HG03066 (cell line): ENCODE data around the gene B4GALNT1.
A peak's percentile ranks its signal among the peaks of the same experiment; 100 is the strongest.
"Not testable (repeated sequence)": the region's sequence is repeated elsewhere in the genome, so short reads cannot be mapped to it uniquely, and the experiment has no call there.

Source experiments
- ATAC-seq: cut with Tn5 transposase; IDR thresholded peaks from one replicate; pipeline ENCODE4 v1.9.1; 2021; ENCODE audit warnings: low read depth; ENCODE audit not compliant: unreplicated experiment

The B4GALNT1 gene

DNA sequence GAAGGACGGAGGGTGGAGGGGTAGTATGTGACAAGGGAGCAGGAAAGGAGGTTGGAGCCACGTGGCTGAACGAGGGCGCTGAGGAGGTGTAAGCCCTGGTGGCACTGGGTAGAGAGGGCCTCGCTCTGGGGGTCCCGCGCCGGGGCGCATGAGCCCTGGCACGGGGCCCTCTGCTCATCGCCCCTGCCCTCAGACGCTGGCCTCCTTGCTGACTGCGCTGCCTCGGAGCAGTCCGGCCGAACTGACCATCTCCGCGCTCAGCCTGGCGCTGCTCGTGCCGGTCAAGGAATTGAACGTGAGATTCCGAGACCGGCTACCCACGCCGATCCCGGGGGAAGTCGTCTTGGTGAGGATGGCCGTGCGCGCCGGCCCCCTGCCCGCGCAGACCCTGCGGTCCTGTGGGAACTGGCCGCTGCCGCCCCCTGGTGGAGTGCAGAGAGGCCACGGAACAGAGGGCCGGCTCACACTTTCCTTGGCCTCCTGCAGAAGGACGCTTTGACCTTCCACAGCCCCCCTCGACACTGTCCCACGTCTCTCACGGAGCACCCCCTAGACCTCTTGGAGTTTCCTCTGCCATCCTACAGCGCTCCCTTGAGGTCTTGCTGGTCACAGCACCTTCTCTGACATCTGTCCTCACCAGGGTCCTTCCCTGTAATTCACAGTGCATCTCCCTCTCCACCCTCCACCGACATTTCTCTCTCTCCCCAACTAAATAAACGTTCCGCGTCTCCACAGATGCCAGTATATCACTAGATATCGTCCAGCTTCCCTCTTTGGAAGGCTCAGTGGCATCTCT lies 11.3 kb downstream of the B4GALNT1 start:
- ATAC-seq: no peak

DNA sequence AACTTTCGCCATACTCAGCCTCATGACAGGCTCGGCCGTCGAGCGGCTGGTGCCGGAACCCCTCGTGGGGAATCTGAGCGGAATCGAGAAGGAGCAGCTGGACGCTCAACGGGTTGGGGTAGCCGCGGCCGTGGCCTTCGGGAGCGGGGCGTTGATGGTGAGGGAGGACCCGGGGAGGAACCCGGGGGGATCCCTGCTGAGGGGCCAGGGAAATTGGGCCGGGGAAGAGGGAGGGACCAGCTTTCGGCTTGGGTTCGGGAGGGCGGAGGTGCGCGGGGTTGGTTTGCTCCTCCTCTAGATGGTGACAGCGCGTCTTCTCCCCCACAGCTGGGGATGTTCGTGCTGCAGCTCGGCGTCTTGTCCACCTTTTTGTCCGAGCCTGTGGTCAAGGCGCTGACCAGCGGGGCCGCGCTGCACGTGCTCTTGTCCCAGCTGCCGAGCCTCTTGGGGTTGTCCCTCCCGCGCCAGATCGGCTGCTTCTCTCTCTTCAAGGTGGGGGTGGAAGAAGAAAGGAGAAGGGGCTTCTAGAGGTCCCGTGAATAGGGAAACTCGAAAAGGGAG lies 12.0 kb downstream of the B4GALNT1 start:
- ATAC-seq: no peak

DNA sequence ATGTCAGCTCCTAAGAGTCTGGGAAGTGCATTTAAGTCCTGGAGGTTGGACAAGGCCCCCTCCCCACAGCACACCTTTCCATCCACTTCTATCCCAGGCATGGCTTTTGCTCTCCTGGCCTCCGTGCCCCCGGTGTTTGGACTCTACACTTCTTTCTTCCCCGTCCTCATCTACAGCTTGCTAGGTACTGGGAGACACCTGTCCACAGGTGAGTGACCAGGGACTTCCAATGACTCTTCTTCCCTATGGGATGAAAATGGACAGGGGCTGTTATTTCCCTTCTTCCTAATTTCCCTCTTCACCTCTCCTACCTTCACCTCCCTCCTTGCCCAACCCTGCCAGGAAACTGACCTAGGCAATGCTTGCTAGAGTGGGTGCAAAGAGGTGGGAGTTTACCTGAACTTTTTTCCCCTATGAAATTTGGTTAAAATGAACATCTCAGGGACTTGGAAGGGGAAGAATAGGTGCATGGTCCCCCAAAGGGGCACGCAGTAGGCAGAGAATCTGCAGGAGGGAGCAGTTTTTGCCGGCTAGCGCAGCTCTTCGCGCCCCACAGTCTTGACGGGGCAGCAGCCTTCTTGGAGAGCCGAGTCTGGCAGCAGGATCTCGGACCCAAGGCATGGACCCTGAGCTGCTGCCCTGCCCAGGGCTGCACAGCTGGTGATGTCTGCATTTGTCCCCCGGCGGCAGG lies 12.6 kb downstream of the B4GALNT1 start:
- no peak for ATAC-seq

DNA sequence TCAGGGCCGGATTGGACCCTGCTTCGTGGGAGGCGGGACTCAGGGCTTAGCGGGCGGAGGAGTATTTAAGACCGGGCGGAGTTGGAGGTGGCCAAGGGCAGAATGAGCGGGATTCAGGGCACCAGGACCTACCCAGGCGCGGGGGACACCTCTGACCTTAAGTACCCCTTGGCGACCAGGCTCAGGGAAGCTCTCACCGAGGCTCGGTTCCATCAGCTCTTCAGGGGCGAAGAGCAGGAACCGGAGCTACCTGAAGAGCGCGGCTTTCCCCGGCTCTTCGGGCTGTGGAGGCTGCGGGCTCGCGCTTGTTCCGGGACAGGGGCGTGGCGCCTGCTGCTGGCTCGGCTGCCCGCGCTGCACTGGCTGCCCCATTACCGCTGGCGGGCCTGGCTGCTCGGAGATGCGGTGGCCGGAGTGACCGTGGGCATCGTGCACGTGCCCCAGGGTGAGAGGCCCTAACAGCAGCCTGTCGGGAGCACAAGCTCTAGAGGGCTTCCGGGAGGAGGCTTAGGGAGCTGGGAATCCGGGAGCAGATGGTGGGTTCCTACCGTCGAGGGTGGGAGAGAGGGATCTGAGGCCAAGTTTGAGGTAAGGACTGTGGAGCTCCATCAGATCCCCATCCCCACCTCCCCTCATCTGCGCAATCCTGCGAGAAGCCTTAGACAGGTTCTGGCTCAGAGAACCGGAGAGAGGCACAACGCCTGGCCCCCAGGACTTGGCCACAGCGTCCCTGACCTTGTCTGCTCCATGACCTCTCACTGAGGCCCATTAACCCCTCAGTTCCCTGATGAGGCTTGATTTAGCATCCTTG lies 13.4 kb downstream of the B4GALNT1 start:
- no peak for ATAC-seq

DNA sequence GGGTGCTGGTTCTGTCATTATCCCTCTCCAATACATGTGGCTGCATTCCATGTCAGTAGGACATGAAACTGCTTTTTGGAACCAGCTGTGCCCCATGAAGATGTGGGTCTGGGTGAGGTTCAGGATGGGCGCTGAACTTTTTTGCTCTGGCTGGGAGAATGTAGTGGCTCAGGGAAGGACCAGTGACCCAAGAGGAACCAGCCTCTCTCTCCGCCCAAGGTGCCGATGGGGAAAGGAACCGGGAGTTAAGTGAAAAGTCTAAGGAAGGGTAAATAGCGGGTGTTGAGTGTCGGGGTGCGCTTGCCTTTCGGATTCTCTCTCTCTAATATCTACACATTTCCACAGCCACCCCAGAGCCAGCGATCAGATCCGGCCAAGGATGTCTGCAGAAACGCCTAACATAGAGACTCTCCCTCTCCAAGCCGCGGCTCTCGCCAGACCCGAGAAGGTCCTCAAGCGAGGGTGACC lies 14.0 kb downstream of the B4GALNT1 start:
- ATAC-seq: no peak

DNA sequence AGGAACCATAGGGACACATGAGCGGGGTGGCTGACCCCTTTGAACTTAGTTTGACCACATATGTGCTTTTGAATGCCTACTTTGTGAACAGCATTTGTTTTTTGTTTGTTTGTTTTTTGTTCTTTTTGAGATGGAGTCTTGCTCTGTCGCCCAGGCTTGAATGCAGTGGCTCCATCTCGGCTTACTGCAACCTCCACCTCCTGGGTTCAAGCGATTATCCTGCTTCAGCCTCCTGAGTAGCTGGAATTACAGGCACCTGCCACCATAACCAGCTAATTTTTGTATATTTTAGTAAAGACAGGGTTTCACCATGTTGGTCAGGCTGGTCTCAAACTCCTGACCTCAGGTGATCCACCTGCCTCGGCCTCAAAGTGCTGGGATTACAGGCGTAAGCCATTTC lies 14.6 kb downstream of the B4GALNT1 start:
- not testable (repeated sequence) for ATAC-seq

DNA sequence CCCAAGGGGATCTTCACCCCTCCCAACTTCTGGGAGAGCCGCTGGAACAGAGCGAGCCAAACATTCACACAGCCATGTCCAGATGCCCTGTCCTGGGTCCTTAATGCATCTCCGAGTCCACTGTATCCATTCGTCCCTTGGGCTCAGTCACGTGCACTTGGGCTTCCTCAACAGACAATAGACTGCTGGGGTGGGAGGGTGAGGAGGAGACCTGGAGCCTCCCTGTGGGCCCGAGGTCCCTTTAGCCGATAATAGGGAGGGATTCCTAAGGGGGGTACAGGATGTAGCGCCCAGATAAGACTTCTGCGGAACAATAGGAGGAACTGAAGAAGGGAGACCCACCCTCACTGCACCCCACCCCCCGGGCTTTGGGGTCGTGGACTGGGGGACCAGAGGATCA lies 15.1 kb downstream of the B4GALNT1 start:
- no peak for ATAC-seq

DNA sequence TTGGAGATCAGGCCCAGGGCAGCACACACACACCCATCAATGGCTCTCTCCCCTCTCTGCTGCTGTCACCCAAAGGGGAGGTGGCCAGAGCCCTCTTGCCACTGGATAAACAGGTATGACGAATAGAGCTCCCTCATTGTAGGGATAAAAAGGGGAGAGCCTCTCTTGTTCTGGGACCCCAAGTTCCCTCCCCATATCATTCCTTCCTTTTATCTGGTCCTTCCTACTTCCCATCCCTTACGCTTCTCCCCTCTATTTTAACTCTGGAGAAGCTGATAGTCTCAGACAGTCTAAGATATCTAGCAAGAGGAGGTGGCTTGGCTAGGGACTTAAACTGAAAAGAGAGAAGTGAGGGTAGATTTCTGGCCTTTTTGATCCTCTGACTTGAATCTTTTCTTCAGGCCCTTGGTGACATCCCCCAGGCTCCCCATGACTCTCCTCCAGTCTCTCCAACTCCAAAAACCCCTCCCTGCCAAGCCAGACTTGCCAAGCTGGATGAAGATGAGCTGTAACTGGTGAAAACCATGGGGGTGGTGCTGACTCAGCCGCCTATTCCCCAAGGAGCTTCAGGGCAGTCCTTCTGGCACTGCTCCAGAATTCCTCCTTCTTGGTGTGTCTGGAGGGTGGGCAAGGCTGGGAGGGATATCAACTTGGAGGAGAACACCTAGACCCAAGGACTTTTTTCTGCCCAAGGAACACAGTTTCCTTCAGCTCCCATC lies 16.5 kb downstream of the B4GALNT1 start:
- ATAC-seq: no peak

DNA sequence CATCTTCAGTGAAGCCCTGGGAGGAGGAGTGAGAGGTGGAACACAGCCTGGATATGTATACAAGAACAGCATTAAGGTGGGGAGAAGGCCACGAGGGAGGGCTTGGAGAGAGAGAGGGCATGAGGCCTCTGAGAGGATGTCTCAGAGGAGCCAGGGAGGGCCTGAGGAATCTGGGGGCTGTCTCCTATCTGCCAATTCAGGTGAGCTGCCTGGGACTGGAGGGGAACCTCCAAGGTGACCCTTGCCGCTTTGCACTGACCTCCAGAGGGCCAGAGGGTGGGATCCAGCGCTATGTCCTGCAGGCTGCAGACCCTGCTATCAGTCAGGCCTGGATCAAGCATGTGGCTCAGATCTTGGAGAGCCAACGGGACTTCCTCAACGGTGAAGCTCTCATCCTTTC lies 17.4 kb downstream of the B4GALNT1 start:
- no peak for ATAC-seq

DNA sequence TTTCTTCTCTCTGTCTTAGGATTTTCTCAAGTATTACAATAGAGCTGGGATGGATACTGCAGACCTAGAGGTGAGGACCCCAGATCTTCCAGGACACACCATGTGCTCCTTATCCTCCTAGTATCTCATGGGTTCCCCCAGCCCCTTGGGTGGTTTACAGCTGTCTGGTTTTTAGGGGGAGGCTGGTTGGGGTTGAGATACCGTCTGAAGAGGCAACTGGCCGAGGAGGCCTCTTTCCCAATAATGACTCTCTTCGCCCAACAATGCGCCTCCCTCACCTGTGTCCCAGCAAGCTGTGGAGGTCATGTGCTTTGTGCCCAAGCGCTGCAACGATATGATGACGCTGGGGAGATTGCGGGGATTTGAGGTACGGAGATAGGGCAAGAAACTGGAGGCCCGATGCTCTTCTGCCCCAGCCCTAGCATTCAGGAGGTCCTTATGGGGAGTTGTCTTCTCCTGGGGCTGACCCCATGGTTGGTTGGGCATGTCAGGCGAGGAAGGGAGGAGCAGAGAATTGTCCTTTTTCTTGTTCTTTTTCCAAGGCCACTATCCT lies 18.0 kb downstream of the B4GALNT1 start:
- no peak for ATAC-seq

DNA sequence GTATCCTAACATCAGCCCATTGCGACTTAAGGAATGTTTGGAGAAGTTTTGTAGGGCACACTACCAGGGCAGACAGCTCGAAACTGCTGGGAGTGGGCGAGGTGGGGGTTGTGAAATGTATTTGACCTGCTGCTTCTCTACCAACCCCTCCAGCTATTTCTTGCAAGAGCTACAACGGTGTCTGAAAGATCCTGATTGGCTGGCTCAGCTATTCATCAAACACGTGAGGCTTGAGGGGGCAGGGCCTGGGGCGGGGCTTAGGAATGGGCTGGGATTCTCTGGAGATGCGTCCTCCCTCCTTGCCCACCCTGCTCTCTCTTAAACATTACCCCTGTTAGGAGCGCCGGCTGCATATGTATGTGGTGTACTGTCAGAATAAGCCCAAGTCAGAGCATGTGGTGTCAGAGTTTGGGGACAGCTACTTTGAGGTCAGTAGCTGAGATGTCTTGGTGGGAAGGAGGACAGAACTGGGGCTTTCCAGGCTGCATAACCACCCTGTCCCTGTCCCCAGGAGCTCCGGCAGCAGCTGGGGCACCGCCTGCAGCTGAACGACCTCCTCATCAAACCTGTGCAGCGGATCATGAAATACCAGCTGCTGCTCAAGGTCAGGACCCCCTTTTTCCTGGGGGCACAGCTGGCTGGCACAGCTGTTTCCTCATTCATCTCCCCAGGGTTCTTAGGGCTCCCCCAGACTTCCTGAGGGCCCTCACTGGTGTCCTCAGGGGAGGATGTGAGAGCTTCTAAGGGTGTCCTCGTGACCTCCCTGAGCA lies 18.6 kb downstream of the B4GALNT1 start:
- ATAC-seq: peak; percentile 42

DNA sequence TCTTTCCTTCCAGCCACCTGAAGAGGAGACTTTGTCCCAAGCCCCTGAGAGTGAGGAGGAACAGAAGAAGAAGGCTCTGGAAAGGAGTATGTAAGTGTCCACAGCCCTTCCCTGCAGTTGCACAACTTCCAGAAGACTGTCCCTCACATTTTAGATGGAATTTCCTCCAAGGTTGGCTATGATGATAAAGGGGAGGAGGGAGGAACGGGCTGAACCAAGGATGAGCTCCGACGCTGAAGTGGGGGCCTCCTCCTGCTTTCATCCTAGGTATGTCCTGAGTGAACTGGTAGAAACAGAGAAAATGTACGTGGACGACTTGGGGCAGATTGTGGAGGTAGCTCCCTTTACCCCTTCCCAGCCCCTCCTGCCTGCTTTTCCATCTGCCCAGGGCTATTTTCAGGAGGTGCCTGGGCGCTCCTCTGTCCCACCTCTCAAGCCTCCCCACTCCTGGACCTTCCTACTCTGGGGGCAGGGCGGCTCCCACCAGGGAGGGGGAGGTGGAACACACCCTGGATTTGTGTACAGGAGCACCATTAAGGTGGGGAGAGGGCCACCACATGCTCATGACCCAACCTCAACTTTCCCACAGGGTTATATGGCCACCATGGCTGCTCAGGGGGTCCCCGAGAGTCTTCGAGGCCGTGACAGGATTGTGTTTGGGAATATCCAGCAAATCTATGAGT lies 19.4 kb downstream of the B4GALNT1 start:
- no peak for ATAC-seq

DNA sequence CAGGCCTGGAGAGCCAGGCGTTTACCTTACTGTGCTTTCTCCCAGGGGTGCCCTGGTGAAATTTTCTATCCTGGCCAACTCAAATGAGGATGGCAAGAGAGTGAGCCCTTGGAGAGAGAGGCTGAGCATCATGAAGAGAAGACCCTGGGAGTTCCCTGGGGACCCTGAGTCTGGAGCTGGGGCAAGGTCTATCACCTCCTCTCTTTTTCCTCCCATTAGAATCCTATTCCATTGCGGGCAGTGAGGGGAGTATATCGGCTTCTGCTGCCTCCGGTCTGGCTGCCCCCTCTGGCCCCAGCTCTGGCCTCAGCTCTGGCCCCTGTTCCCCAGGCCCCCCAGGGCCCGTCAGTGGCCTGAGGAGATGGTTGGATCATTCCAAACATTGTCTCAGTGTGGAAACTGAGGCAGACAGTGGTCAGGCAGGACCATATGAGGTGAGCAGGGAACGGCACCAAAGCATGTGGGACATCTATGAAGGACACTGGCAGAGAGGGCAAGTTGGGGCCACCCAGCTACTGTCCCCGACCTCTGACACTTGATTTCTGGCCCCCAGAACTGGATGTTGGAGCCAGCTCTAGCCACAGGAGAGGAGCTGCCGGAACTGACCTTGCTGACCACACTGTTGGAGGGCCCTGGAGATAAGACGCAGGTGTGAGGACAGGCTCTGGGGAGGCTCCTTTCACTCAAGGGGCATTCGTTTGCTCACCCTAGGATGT lies 20.1 kb downstream of the B4GALNT1 start:
- ATAC-seq: no peak

DNA sequence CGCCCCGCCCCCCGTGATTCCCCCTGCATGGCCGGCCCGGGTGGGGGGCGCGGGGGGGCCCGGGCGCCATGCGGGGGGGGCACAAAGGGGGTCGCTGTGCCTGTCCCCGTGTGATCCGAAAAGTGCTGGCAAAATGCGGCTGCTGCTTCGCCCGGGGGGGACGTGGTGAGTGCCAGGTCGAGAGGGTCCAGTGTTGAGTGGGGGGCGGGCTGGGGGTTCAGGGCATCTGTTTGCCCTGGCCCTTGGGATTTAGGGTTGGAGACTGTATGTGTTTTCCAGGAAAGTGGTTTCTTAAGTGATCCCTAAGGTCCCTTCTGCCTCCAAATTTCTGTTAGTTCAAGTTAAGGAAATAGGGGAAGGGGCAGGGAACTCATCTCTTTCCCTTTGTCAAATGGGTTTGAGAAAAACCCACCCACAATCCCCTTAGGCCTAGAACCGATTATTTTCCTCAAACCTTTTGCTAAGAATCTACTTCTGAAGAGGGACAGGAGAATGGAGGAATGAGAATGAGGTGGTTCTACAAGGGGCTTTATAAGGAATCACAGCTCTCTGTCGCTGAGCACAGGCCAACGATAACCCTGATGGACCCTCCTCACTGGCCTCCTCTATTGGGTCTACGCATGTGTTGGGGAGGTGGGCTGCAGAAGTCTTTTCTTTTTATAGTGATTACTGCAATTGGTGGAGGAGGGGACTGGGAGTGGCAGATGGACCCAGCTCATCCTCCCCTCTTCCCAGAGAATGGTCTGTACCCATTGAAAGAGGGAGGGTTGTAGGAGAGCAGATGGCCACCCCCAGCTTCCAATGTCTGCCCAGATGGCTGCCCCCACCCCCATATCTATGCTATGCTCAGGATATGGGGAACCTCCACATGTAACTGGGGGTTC lies 20.9 kb downstream of the B4GALNT1 start:
- ATAC-seq: no peak

DNA sequence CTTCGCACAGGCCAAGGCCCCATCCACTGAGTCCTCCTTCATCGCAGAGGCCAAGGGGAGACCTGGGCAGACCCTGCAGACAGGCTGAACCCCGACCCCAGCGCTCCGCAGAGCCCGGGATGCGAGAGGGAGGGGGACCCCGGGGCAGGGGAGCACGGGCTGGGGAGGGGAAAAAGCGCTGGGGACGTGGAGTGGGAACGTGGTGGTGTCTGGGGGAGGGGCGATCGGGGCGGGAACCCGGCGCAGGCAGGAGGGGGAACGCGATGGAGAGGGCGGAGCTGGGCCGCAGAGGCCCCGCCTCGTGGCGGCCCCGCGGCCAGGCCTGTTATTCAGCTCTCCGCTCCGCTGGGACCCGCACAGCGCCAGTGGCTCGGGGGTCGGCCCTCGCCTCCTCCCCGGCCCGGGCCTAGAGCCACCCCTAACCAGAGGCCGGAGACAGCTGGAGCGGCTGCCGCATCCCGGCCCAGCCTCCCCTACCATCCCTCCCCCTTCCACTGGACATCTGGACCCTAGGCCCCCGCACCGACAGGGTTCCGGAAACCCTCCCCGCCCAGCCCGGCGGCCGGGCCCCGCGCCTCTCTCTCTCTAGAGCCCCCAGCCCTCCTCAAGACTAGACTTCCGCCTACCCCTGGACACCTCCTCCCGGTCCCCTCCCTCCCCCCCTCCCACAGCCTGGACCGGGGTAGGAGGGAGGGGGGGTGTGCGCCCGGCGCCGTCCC lies 21.7 kb downstream of the B4GALNT1 start, which contains the start of gene ARHGEF25:
TSS of gene ARHGEF25 (plus strand) at position 328 of the 719 bp plus-strand sequence. CDS start 460 bp downstream, outside the sequence.
- ATAC-seq: no peak

DNA sequence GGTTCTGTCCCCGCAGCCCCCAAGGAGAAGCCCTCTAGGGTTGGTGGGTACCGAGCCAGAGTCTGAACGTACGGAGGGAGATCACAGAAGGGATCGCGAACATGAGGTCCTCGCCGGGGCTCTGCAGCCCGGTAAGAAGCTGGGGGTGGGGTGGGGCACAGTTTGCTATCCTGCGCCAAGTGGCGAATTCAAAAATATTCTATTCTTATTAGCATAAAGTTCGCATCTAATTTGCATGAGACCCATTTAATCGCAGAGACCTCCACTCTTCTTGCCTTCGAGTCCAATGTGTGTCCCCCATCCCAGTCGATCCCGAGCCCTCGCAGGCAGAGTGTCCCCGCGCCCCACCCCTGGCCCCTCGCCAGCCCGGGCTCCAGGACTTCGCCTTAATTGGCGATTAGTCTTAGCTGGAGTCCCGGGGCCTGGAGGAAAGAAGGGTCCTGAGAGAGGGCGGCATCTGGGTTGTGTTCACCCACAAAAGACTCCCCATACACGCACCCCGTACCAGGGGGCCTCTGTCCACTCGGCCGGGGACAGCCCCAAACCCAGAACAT lies 22.4 kb downstream of the B4GALNT1 start:
- no peak for ATAC-seq
